Adrenal gland (tissue), 12 donors: ENCODE data around the gene ESPNL. TPM values are rescaled to one million over a fixed set of nuclear protein-coding genes. Genes with fewer than 3 reads are reported as not detected.
A peak's percentile ranks its signal among the peaks of the same experiment; 100 is the strongest.
"Not testable (repeated sequence)": the region's sequence is repeated elsewhere in the genome, so short reads cannot be mapped to it uniquely, and the experiment has no call there.

Experiments used
- DNase-seq, 7 donors: peaks; one replicate each; pipeline ENCODE4 v3.0.0-alpha.2; 2019 to 2020
- H3K27ac ChIP-seq, 5 donors: fragments of 200-600 bp; sonication (generic) in 4 of 5; 1 replicate in 3 of 5; 2 replicates in 2 of 5; pipeline versions ENCODE4 v1.5.1 to v1.8.0; 2016 to 2020; ENCODE audit warnings: mild to moderate bottlenecking in 1 of 5
- H3K27me3 ChIP-seq: fragments of 200-600 bp; 2 replicates; pipeline ENCODE4 v1.8.0; 2021
- H3K36me3 ChIP-seq, 2 donors: fragments of 200-600 bp; replicated peaks in 1 of 2; 1 replicate in 1 of 2; 2 replicates in 1 of 2; pipeline versions ENCODE4 v1.5.1 to v1.8.0; 2018 to 2022
- H3K4me1 ChIP-seq, 2 donors: fragments of 200-600 bp; replicated peaks in 1 of 2; 1 replicate in 1 of 2; 2 replicates in 1 of 2; pipeline versions ENCODE4 v1.5.1 to v1.8.0; 2018 to 2021
- H3K4me3 ChIP-seq, 4 donors: fragments of 200-600 bp; sonication (generic) in 3 of 4; one replicate each; pipeline ENCODE4 v1.5.1; 2016 to 2018
- H3K9me3 ChIP-seq, 3 donors: fragments of 200-600 bp; sonication (generic) in 1 of 3; replicated peaks in 1 of 3; 1 replicate in 2 of 3; 2 replicates in 1 of 3; pipeline versions ENCODE4 v1.5.1 to v1.8.0; 2016 to 2021
- CTCF ChIP-seq, 6 experiments: fragments of 450-650 bp in 4 of 6; fragments of 200-600 bp in 2 of 6; sonication (generic) in 1 of 6; IDR thresholded peaks; 1 replicate in 5 of 6; 2 replicates in 1 of 6; pipeline versions ENCODE4 v1.5.1 to v1.8.0; 2016 to 2021; ENCODE audit warnings: antibody characterized with exemption in 6 of 6, mild to moderate bottlenecking in 2 of 6, moderate library complexity in 1 of 6
- POLR2A ChIP-seq, 2 donors: fragments of 450-650 bp; IDR thresholded peaks; one replicate each; pipeline ENCODE4 v1.6.1; 2017; ENCODE audit warnings: antibody characterized with exemption in 2 of 2, mild to moderate bottlenecking in 2 of 2, moderate library complexity in 1 of 2
- WGBS, 4 donors: extraction: QIAGEN DNeasy Blood & Tissue Kit in 2 of 4; methylation state at CpG; one replicate each; pipeline versions ENCODE4 v1.1.5 to v1.1.7; 2013 to 2017; 5-methylcytosine and 5-hydroxymethylcytosine counted together
- intact Hi-C, 2 donors: fragments of 100-400 bp; cut with DNase I; formaldehyde crosslinking; loops; one replicate each; pipeline versions ENCODE4 v1.14.1 to v1.15.0; 2022 to 2023
- polyA plus RNA-seq, 3 donors: library from polyadenylated mRNA; stranded (reverse); fragments of 200-250 nt in 2 of 3; fragments of 350-450 nt in 1 of 3; fragmentation: Illumina TruSeq in 1 of 3; extraction: RNeasy Lipid Tissue Mini Kit (QIAGEN cat#74804) in 1 of 3; gene quantifications; one replicate each; pipeline ENCODE4 v1.2.3, GENCODE V29; 2013 to 2014
- total RNA-seq, 9 donors: library from RNA; depleted of rRNA in 4 of 9; stranded (reverse); fragments of >200 nt in 4 of 9; fragments of 120-200 nt in 1 of 9; fragmentation: NEBNext Ultra II Directional in 1 of 9; extraction: Animal tissue kit (Norgen Biotek cat#: 25700) in 1 of 9; gene quantifications; one replicate each; pipeline versions ENCODE4 v1.1.0 to v1.2.4, GENCODE V29; 2013 to 2023
- donor health status: healthy with polysubstance abuse.
- donor health status: Bipolar disorder and iron deficiency.
- donor health status: DM: yes; HTN: yes; CAD: no.
- donor health status: DM: no; HTN: no; CAD: no.
- donor health status: DM: no; HTN: no; CAD: no.
- donor health status: DM: yes; HTN: yes; CAD: no.

The ESPNL gene
- total and polyA plus RNA-seq, 12 donors, result 0.03 to 5.9 (median 1.2) TPM; not detected in 5

- peaks cover 0 to 7% of the 10 kb centered on the region in 2 donors for H3K4me1 ChIP-seq
- peaks cover 0 to 21% of the 10 kb centered on the region in 2 donors for H3K36me3 ChIP-seq
- no peak for TF ChIP-seq CTCF (IDR thresholded peaks at IDR 0.05)
- TF ChIP-seq POLR2A (IDR thresholded peaks at IDR 0.05), result no peak
- H3K27ac ChIP-seq, result no peak overlapping the region
- DNase-seq, result peak in 1 of 7 donors; percentile 10
- WGBS, 4 donors, result 86 to 93% (median 89%) methylated on average over 18 of the region's 18 CpGs
- H3K27me3 ChIP-seq, result no peaks in the 10 kb centered on the region
- H3K4me3 ChIP-seq, result no peak overlapping the region
- intact Hi-C loops, result no loop called here
- H3K9me3 ChIP-seq, result no peaks in the 10 kb centered on the region
Measured at GRCh38 chr2:238065071-238065846, 34.9 kb upstream of the ESPNL start.

- peaks cover 0 to 21% of the 10 kb centered on the region in 2 donors for H3K36me3 ChIP-seq
- no peaks in the 10 kb centered on the region for H3K27me3 ChIP-seq
- intact Hi-C loops, result no loop called here
- H3K27ac ChIP-seq, result no peak overlapping the region
- H3K4me1 ChIP-seq, result peaks cover 0 to 7% of the 10 kb centered on the region in 2 donors
- peak in 1 of 7 donors; percentile 46 for DNase-seq
- WGBS, 4 donors, result 85 to 93% (median 88%) methylated on average over 9 of the region's 9 CpGs
- H3K9me3 ChIP-seq, result no peaks in the 10 kb centered on the region
- TF ChIP-seq POLR2A (IDR thresholded peaks at IDR 0.05) (no peak), CTCF (IDR thresholded peaks at IDR 0.05) (no peak)
- H3K4me3 ChIP-seq, result no peak overlapping the region
Measured at GRCh38 chr2:238066218-238066617, 33.9 kb upstream of the ESPNL start.

- H3K9me3 ChIP-seq, H3K27ac ChIP-seq: not testable (repeated sequence)
- peaks cover 0 to 21% of the 10 kb centered on the region in 2 donors for H3K36me3 ChIP-seq
Measured at GRCh38 chr2:238066718-238067117, 33.4 kb upstream of the ESPNL start.

GRCh38 chr2:238067939-238068338 lies 32.2 kb upstream of the ESPNL start:
- no peak for DNase-seq
- H3K4me1 ChIP-seq, result no peaks in the 10 kb centered on the region
- intact Hi-C loops, result no loop called here
- WGBS, 4 donors, result 91 to 95% (median 93%) methylated on average over 7 of the region's 7 CpGs
- peaks cover 0 to 21% of the 10 kb centered on the region in 2 donors for H3K36me3 ChIP-seq
- TF ChIP-seq POLR2A (IDR thresholded peaks at IDR 0.05) (no peak), CTCF (IDR thresholded peaks at IDR 0.05) (no peak)
- no peak overlapping the region for H3K4me3 ChIP-seq
- H3K9me3 ChIP-seq, result no peaks in the 10 kb centered on the region
- H3K27ac ChIP-seq, result no peak overlapping the region
- no peaks in the 10 kb centered on the region for H3K27me3 ChIP-seq

More at GRCh38 chr2:238066718-238067117, 33.4 kb upstream of the ESPNL start:
- H3K4me3 ChIP-seq, intact Hi-C loops, H3K4me1 ChIP-seq, H3K27me3 ChIP-seq: not testable (repeated sequence)
- 95 to 98% (median 97%) methylated on average over 7 of the region's 7 CpGs for WGBS, 4 donors
- DNase-seq, result peak in 1 of 7 donors; percentile 30
